PC-3 (cell line): ENCODE results near the gene RFC4. TPM values are rescaled to one million over a fixed set of nuclear protein-coding genes. Genes with fewer than 3 reads are reported as not detected.

Source experiments
- ATAC-seq: fragments of 200-7000 bp; cut with Tn5 transposase; 2 replicates; pipeline ENCODE4 v1.9.1; 2020; ENCODE audit warnings: mild to moderate bottlenecking, moderate library complexity
- BruUV-seq: library from RNA; stranded (reverse); fragments of 400-500 nt; replicated peaks from 2 replicates; lab custom pipeline; 2021; lab: Mats Ljungman, UMichigan
- CTCF ChIA-PET: fragments of 300-600 bp; sonication (Branson Sonifier 250); formaldehyde crosslinking; loops from one replicate; lab custom pipeline; 2022; ENCODE audit warnings: antibody characterized with exemption; lab: Charles Lee
- POLR2A ChIA-PET: fragments of 300-600 bp; sonication (Branson Sonifier 250); formaldehyde crosslinking; loops from one replicate; lab custom pipeline; 2022; ENCODE audit warnings: antibody characterized with exemption; ENCODE audit not compliant: unreplicated experiment; lab: Charles Lee
- DNase-seq: peaks from one replicate; pipeline ENCODE4 v3.0.0-alpha.2; 2015
- H2AFZ ChIP-seq: fragments of 300-600 bp; sonication (generic); 2 replicates; pipeline ENCODE4 v1.6.0; 2016; ENCODE audit warnings: antibody characterized with exemption, low read length
- H3F3A ChIP-seq: fragments of 300-600 bp; sonication (generic); one replicate; pipeline ENCODE4 v1.6.0; 2017; ENCODE audit warnings: antibody characterized with exemption, low read length, control low read depth, mild to moderate bottlenecking; ENCODE audit not compliant: unreplicated experiment
- H3K27ac ChIP-seq: fragments of 300-600 bp; sonication (generic); 2 replicates; pipeline ENCODE4 v1.5.1; 2016; ENCODE audit warnings: mild to moderate bottlenecking, low read length
- H3K27me3 ChIP-seq: fragments of 300-600 bp; sonication (generic); 2 replicates; pipeline ENCODE4 v1.6.1; 2016; ENCODE audit warnings: low read length, mixed read lengths
- H3K36me3 ChIP-seq: fragments of 300-600 bp; sonication (generic); 2 replicates; pipeline ENCODE4 v1.6.1; 2016; ENCODE audit warnings: low read depth, mixed run types, low read length, mixed read lengths
- H3K4me1 ChIP-seq: fragments of 300-600 bp; sonication (generic); 2 replicates; pipeline ENCODE4 v1.5.1; 2016; ENCODE audit warnings: low read length; ENCODE audit not compliant: insufficient read depth
- H3K4me2 ChIP-seq: fragments of 300-600 bp; sonication (generic); 2 replicates; pipeline ENCODE4 v1.6.0; 2016; ENCODE audit warnings: low read length
- H3K4me3 ChIP-seq: fragments of 300-600 bp; sonication (generic); 2 replicates; pipeline ENCODE4 v1.5.1; 2016; ENCODE audit warnings: mild to moderate bottlenecking, low read length, mixed read lengths
- H3K79me2 ChIP-seq: fragments of 300-600 bp; sonication (generic); 2 replicates; pipeline ENCODE4 v1.6.1; 2017; ENCODE audit warnings: low read length, mixed read lengths
- H3K9ac ChIP-seq: fragments of 300-600 bp; sonication (generic); 2 replicates; pipeline ENCODE4 v1.6.0; 2016; ENCODE audit warnings: mild to moderate bottlenecking, low read length
- H3K9me2 ChIP-seq: fragments of 300-600 bp; sonication (generic); replicated peaks from 2 replicates; pipeline ENCODE4 v1.6.1; 2016; ENCODE audit warnings: mixed run types, low read length, mixed read lengths
- H3K9me3 ChIP-seq: fragments of 300-600 bp; sonication (generic); 2 replicates; pipeline ENCODE4 v1.6.1; 2016; ENCODE audit warnings: low read length, mixed read lengths
- H4K20me1 ChIP-seq: fragments of 300-600 bp; sonication (generic); 2 replicates; pipeline ENCODE4 v1.6.1; 2016; ENCODE audit warnings: low read length, mixed read lengths
- CTCF ChIP-seq: fragments of 300-600 bp; sonication (generic); conservative IDR thresholded peaks from 2 replicates; pipeline ENCODE4 v1.5.1; 2017; ENCODE audit warnings: antibody characterized with exemption, low read depth, mild to moderate bottlenecking, low read length
- EZH2 ChIP-seq: fragments of 300-600 bp; sonication (generic); IDR thresholded peaks from one replicate; pipeline ENCODE4 v1.6.1; 2017; ENCODE audit warnings: antibody characterized with exemption, mild to moderate bottlenecking, low read length; ENCODE audit not compliant: unreplicated experiment
- EZH2phosphoT487 ChIP-seq: fragments of 300-600 bp; sonication (generic); IDR thresholded peaks from 2 replicates; pipeline ENCODE4 v1.6.1; 2018; ENCODE audit warnings: mild to moderate bottlenecking, antibody characterized with exemption, low read length, borderline replicate concordance
- intact Hi-C: fragments of 100-400 bp; cut with micrococcal nuclease; formaldehyde crosslinking; loops from 2 replicates; pipeline ENCODE4 v1.9.0; 2023
- total RNA-seq: library from RNA; depleted of rRNA; stranded (reverse); fragments of >200 nt; gene quantifications from 2 replicates; pipeline ENCODE4 v1.2.3, GENCODE V29; 2014

The RFC4 gene
- total RNA-seq, 1 experiment from 2014 or later = 73.0 TPM

DNA sequence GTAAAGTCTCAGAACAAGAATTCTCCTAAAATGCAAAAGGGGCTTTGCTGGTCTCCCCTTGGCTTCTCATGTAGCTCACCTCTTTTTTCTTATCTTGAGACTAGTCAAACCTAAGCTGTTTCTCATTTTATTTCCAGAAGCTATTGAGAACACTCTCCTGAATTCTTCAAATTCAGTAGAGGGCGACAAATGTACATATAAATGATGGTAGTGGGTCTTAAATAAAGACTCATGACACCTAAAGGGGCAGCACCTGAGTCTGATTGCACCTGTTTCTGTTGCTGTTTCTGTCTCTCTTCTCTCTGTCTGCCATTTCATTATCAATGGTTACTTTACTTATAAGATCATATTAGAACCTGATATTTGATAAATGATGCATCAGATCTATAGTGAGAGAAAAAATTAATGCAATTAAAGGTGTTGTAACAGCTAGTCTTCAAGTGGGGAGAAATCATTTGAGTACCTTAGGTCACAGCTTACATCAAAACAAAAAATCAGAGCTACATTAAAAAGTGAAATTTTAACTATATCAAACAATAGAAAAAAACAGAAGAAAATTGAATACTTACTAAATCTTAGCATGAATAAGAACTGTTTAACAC, 43.2 kb upstream of the RFC4 start:
- Histone ChIP-seq H3K9ac (no peak overlapping the region), H3K4me1 (no peaks in the 10 kb centered on the region), H3F3A (no peaks in the 10 kb centered on the region), H4K20me1 (no peaks in the 10 kb centered on the region), H3K4me2 (no peak overlapping the region), H2AFZ (no peak overlapping the region), H3K27ac (no peak overlapping the region), H3K4me3 (no peak overlapping the region), H3K9me2 (no peaks in the 10 kb centered on the region), H3K79me2 (no peaks in the 10 kb centered on the region), H3K9me3 (no peaks in the 10 kb centered on the region), H3K27me3 (peaks cover 10% of the 10 kb centered on the region), H3K36me3 (no peaks in the 10 kb centered on the region)
- ATAC-seq = peak; percentile 70
- DNase-seq = peak; percentile 71
- TF ChIP-seq EZH2phosphoT487 = no peak
- no peak for TF ChIP-seq EZH2
- peak; percentile 85 for TF ChIP-seq CTCF
- intact Hi-C loops = loop anchor here (1.0 to 2.0 kb wide), 5 partner anchors 81 to 316 kb away; partner anchors contain the start of genes RPL39L and ST6GAL1
- CTCF ChIA-PET = interaction anchor here (0.6 to 1.5 kb wide), 8 partner anchors 61 to 1152 kb away, joined by 3 to 15 read pairs (median 5); partner anchors contain the start of gene RPL39L
- no TSS peak for BruUV-seq
- POLR2A ChIA-PET = interaction anchor here (0.6 to 0.7 kb wide), 2 partner anchors 136 to 150 kb away, joined by 4 read pairs; no protein-coding TSS in a partner anchor

DNA sequence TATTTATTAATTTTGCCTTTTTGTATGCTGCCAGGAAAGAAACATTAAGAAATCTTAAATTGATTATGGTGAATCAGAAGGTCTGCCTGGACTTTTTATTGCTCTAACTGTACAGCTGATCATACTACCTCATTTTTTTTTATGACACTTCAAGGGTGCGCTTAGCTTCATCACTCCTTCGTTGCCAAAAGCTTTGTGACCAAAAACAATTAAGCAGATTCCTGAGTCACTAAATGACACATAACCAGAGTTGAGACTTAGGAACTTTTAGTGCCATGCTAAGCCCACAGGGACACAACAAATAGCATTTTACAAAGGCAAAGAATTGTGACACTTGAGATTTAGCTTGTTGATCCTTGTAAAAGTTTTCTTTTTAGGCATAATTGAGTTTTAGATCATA, 41.2 kb upstream of the RFC4 start:
- ChIA-PET POLR2A (no interaction called here), CTCF (no interaction called here)
- H2AFZ ChIP-seq = no peak overlapping the region
- H3K36me3 ChIP-seq = no peaks in the 10 kb centered on the region
- TF ChIP-seq CTCF = no peak
- no peak for TF ChIP-seq EZH2
- TF ChIP-seq EZH2phosphoT487 = no peak
- H3K9me2 ChIP-seq = no peaks in the 10 kb centered on the region
- no peak overlapping the region for H3K9ac ChIP-seq
- BruUV-seq = no TSS peak
- no peaks in the 10 kb centered on the region for H3F3A ChIP-seq
- no peak overlapping the region for H3K4me2 ChIP-seq
- peaks cover 10% of the 10 kb centered on the region for H3K27me3 ChIP-seq
- ATAC-seq (no peak), DNase-seq (no peak)
- H3K4me3 ChIP-seq = no peak overlapping the region
- no peaks in the 10 kb centered on the region for H3K79me2 ChIP-seq
- H3K9me3 ChIP-seq = no peaks in the 10 kb centered on the region
- intact Hi-C loops = no loop called here
- no peaks in the 10 kb centered on the region for H3K4me1 ChIP-seq
- no peaks in the 10 kb centered on the region for H4K20me1 ChIP-seq
- H3K27ac ChIP-seq = no peak overlapping the region

- TF ChIP-seq EZH2phosphoT487 (no peak), EZH2 (no peak), CTCF (no peak)
- Histone ChIP-seq H3K4me2 (no peak overlapping the region), H3K27me3 (peaks cover 10% of the 10 kb centered on the region), H3K79me2 (no peaks in the 10 kb centered on the region), H3K36me3 (no peaks in the 10 kb centered on the region), H3K4me1 (no peaks in the 10 kb centered on the region), H3K9me3 (no peaks in the 10 kb centered on the region), H3K9me2 (no peaks in the 10 kb centered on the region), H3K4me3 (no peak overlapping the region), H3F3A (no peaks in the 10 kb centered on the region), H3K9ac (no peak overlapping the region), H2AFZ (no peak overlapping the region), H3K27ac (no peak overlapping the region), H4K20me1 (no peaks in the 10 kb centered on the region)
- CTCF ChIA-PET = no interaction called here
- POLR2A ChIA-PET = no interaction called here
- DNase-seq (no peak), ATAC-seq (no peak)
- BruUV-seq = no TSS peak
- intact Hi-C loops = no loop called here
Measured at GRCh38 chr3:186845756-186846155, 39.5 kb upstream of the RFC4 start.
